ENCODE results near the gene CAMK2N1.
A peak's percentile ranks its signal among the peaks of the same experiment; 100 is the strongest.

Gene CAMK2N1

GRCh38 chr1:20485527-20486456 is at the start of gene CAMK2N1:
Gene CAMK2N1, minus strand, starts transcription at chr1:20486210. Its CDS starts 831 bp downstream, at chr1:20485379.
- DNase-seq (ENCODE audit: low read depth), result peak; percentile 62
- H3K4me3 ChIP-seq (ENCODE audit: control insufficient read depth, low read depth, low read length), result peak within 1 kb of the TSS; percentile 85
- no peak for TF ChIP-seq CTCF (conservative IDR thresholded peaks at IDR 0.05; ENCODE audit: control insufficient read depth, insufficient read depth, low read depth, low read length)

DNA sequence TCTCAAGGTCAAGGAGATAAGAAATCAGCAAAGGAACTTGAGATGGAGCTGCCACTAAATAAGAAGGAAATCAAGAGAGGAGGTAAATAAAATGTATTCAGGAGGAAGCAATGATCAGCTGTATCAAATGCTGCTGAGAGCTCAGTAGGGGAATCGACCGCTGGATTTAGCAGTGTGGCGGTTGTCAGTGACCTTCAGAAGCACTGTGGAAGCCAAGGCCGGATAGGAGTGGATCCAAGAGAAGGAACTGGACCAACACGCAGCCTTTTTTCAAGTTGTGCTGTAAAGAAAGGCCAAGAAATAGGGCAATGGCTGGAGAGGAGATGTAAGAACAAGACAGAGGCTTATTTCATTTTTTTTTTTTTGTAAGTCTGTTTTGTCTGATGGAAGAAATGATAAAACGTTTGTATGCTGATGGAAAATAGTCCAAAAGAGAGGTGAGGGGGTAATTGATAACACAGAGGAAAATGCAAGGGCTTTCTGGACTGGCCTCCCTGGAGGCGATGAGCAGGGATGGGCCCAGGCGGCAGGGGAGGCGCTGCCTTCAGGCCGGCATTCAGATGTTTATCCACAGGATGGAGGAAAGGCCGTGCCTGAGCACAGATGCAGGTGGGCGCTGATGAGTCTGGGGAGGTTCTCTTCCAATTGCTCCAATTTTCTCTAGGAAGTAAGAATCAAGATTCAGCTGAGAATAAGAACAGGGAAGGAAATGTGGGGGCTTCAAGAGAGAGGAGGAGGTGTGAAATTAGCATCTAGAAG is 48.8 kb upstream of the CAMK2N1 start:
- no peak for TF ChIP-seq CTCF (conservative IDR thresholded peaks at IDR 0.05; ENCODE audit: control insufficient read depth, insufficient read depth, low read depth, low read length)
- DNase-seq (ENCODE audit: low read depth), result no peak

DNA sequence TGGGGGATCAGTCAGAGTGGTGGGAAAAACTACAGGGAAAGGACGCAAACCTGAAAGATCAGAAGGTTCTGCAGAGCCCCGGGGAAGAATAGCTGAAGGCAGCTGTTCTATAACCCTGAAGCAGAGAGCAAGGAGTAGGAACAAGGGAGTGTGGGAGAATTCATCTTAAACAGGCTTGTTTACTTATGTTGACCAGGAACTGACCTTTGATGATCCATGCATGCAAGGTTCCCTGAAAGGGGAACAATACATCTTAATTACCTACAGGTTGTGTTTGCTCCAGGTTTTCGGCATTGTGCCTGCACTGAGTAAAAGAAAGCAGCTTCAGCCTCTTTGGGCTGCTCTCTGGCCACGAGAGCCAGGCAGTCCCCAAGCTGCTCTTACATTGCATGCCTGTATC is 47.6 kb upstream of the CAMK2N1 start:
- no peak for DNase-seq (ENCODE audit: low read depth)
- no peak for TF ChIP-seq CTCF (conservative IDR thresholded peaks at IDR 0.05; ENCODE audit: control insufficient read depth, insufficient read depth, low read depth, low read length)
- H3K4me3 ChIP-seq (ENCODE audit: control insufficient read depth, low read depth, low read length), result no peak overlapping the region

More for the DNA sequence above, 48.8 kb upstream of the CAMK2N1 start:
- no peak overlapping the region for H3K4me3 ChIP-seq (ENCODE audit: control insufficient read depth, low read depth, low read length)

DNA sequence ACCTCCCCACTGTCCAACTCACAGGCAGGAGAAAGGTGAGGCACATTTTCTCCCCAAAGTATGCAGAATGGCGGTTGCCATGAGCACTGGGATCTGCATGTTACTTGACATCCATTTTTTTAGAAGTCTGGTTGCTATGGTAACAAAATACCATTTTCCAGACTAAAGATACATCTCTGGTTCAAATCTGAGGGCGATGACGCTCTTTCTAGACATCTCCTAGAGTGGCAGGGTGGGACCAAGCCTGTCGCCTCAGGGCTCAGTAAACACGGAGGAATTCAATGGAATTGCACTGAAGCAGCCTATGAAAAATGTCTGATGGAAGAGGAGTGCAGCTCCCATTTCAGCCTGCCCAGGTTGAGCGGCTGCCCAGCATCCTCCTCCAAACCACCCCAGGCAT is 44.9 kb upstream of the CAMK2N1 start:
- no peak for DNase-seq (ENCODE audit: low read depth)
- no peak for TF ChIP-seq CTCF (conservative IDR thresholded peaks at IDR 0.05; ENCODE audit: control insufficient read depth, insufficient read depth, low read depth, low read length)

GRCh38 chr1:20530306-20530705 is 44.3 kb upstream of the CAMK2N1 start:
- TF ChIP-seq CTCF (conservative IDR thresholded peaks at IDR 0.05; ENCODE audit: control insufficient read depth, insufficient read depth, low read depth, low read length), result no peak
- no peak for DNase-seq (ENCODE audit: low read depth)
- H3K4me3 ChIP-seq (ENCODE audit: control insufficient read depth, low read depth, low read length), result no peak overlapping the region

More for the DNA sequence above, 44.9 kb upstream of the CAMK2N1 start:
- H3K4me3 ChIP-seq (ENCODE audit: control insufficient read depth, low read depth, low read length), result no peak overlapping the region

DNA sequence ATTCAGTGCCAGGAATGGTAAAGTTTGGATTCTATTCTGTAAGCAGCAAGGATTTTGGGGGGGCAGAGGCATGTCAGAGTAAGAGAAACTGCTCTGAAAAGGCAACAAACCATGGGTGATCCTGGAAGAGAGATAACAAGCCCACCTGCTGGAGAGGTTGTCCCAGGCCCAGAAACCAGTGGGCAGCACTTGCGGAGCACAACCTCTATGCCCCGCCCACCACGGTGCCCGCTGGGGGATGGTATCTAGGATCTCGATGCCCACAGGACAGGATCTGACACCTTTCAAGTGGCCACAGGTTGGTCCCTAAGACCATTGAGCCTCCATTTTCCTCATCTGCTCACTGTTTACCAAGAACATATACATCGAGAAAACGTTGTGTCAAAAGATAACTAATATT is 42.2 kb upstream of the CAMK2N1 start:
- no peak for TF ChIP-seq CTCF (conservative IDR thresholded peaks at IDR 0.05; ENCODE audit: control insufficient read depth, insufficient read depth, low read depth, low read length)
- DNase-seq (ENCODE audit: low read depth), result no peak
- no peak overlapping the region for H3K4me3 ChIP-seq (ENCODE audit: control insufficient read depth, low read depth, low read length)
